ENCODE data around the gene PDCL3. TPM values are rescaled to one million over a fixed set of nuclear protein-coding genes. Genes with fewer than 3 reads are reported as not detected.

The PDCL3 gene
- total RNA-seq, 1 donor from 2014 or later = 24.7 TPM

GRCh38 chr2:100522430-100522829 lies 40.4 kb upstream of the PDCL3 start:
- peaks cover 3% of the 10 kb centered on the region for H3K9me3 Mint-ChIP-seq
- H3K4me3 Mint-ChIP-seq = no peak overlapping the region
- no peak for DNase-seq (ENCODE audit: low spot score in 2 of 2, unreplicated experiment in 2 of 2)
- no peak for TF ChIP-seq CTCF (IDR thresholded peaks at IDR 0.05; ENCODE audit: unreplicated experiment)
- peaks cover 6% of the 10 kb centered on the region for H3K27me3 Mint-ChIP-seq (ENCODE audit: low read depth)
- H3K4me1 Mint-ChIP-seq = no peaks in the 10 kb centered on the region
- H3K36me3 Mint-ChIP-seq = no peaks in the 10 kb centered on the region
- H3K27ac Mint-ChIP-seq = no peak overlapping the region

GRCh38 chr2:100524331-100524730 lies 38.5 kb upstream of the PDCL3 start:
- H3K4me3 Mint-ChIP-seq = no peak overlapping the region
- H3K4me1 Mint-ChIP-seq = no peaks in the 10 kb centered on the region
- DNase-seq (ENCODE audit: low spot score in 2 of 2, unreplicated experiment in 2 of 2) = no peak
- no peak overlapping the region for H3K27ac Mint-ChIP-seq
- H3K9me3 Mint-ChIP-seq = peaks cover 3% of the 10 kb centered on the region
- peaks cover 3% of the 10 kb centered on the region for H3K27me3 Mint-ChIP-seq (ENCODE audit: low read depth)
- no peaks in the 10 kb centered on the region for H3K36me3 Mint-ChIP-seq
- TF ChIP-seq CTCF (IDR thresholded peaks at IDR 0.05; ENCODE audit: unreplicated experiment) = no peak

- no peak overlapping the region for H3K4me3 Mint-ChIP-seq
- peaks cover 3% of the 10 kb centered on the region for H3K27me3 Mint-ChIP-seq (ENCODE audit: low read depth)
- no peak for DNase-seq (ENCODE audit: low spot score in 2 of 2, unreplicated experiment in 2 of 2)
- H3K36me3 Mint-ChIP-seq = no peaks in the 10 kb centered on the region
- TF ChIP-seq CTCF (IDR thresholded peaks at IDR 0.05; ENCODE audit: unreplicated experiment) = no peak
- H3K27ac Mint-ChIP-seq = no peak overlapping the region
- no peaks in the 10 kb centered on the region for H3K9me3 Mint-ChIP-seq
- H3K4me1 Mint-ChIP-seq = no peaks in the 10 kb centered on the region
Observed at GRCh38 chr2:100526868-100527267, 35.9 kb upstream of the PDCL3 start.

- no peaks in the 10 kb centered on the region for H3K9me3 Mint-ChIP-seq
- H3K4me3 Mint-ChIP-seq = no peak overlapping the region
- H3K27ac Mint-ChIP-seq = no peak overlapping the region
- H3K36me3 Mint-ChIP-seq = no peaks in the 10 kb centered on the region
- DNase-seq (ENCODE audit: low spot score in 2 of 2, unreplicated experiment in 2 of 2) = no peak
- TF ChIP-seq CTCF (IDR thresholded peaks at IDR 0.05; ENCODE audit: unreplicated experiment) = no peak
- no peaks in the 10 kb centered on the region for H3K4me1 Mint-ChIP-seq
- peaks cover 3% of the 10 kb centered on the region for H3K27me3 Mint-ChIP-seq (ENCODE audit: low read depth)
Observed at GRCh38 chr2:100527440-100528015, 35.3 kb upstream of the PDCL3 start.

GRCh38 chr2:100529176-100529575 lies 33.6 kb upstream of the PDCL3 start:
- Mint-ChIP-seq H3K36me3 (no peaks in the 10 kb centered on the region), H3K27ac (no peak overlapping the region), H3K4me3 (no peak overlapping the region), H3K27me3 (ENCODE audit: low read depth) (peaks cover 2% of the 10 kb centered on the region), H3K9me3 (peaks cover 3% of the 10 kb centered on the region), H3K4me1 (no peaks in the 10 kb centered on the region)
- no peak for DNase-seq (ENCODE audit: low spot score in 2 of 2, unreplicated experiment in 2 of 2)
- TF ChIP-seq CTCF (IDR thresholded peaks at IDR 0.05; ENCODE audit: unreplicated experiment) = no peak

GRCh38 chr2:100529900-100530299 lies 32.9 kb upstream of the PDCL3 start:
- DNase-seq (ENCODE audit: low spot score in 2 of 2, unreplicated experiment in 2 of 2) = no peak
- H3K27me3 Mint-ChIP-seq (ENCODE audit: low read depth) = peaks cover 2% of the 10 kb centered on the region
- H3K9me3 Mint-ChIP-seq = peaks cover 3% of the 10 kb centered on the region
- H3K4me3 Mint-ChIP-seq = no peak overlapping the region
- no peak for TF ChIP-seq CTCF (IDR thresholded peaks at IDR 0.05; ENCODE audit: unreplicated experiment)
- no peaks in the 10 kb centered on the region for H3K36me3 Mint-ChIP-seq
- H3K4me1 Mint-ChIP-seq = no peaks in the 10 kb centered on the region
- no peak overlapping the region for H3K27ac Mint-ChIP-seq
